ENCODE results near the gene DLGAP4.
"Not testable (repeated sequence)": the region's sequence is repeated elsewhere in the genome, so short reads cannot be mapped to it uniquely, and the experiment has no call there.

DLGAP4 gene

GRCh38 chr20:36541768-36542488 lies 235.8 kb downstream of the DLGAP4 start:
- no peak for DNase-seq

GRCh38 chr20:36542516-36543183 lies 236.5 kb downstream of the DLGAP4 start:
- no peak for DNase-seq

GRCh38 chr20:36543184-36544133 lies 237.3 kb downstream of the DLGAP4 start:
- DNase-seq: peak in 1 of 14 donors; percentile 3

GRCh38 chr20:36544134-36545018 lies 238.2 kb downstream of the DLGAP4 start:
- DNase-seq: no peak

GRCh38 chr20:36546111-36546736 lies 240.1 kb downstream of the DLGAP4 start:
- no peak for DNase-seq

- no peak for DNase-seq
Observed at GRCh38 chr20:36547186-36548005, 241.3 kb downstream of the DLGAP4 start.

- no peak for DNase-seq
Observed at GRCh38 chr20:36548006-36548315, 241.8 kb downstream of the DLGAP4 start.

GRCh38 chr20:36548704-36549627 lies 242.8 kb downstream of the DLGAP4 start:
- DNase-seq: no peak

- DNase-seq: no peak
Observed at GRCh38 chr20:36549628-36549941, 243.4 kb downstream of the DLGAP4 start.

GRCh38 chr20:36549942-36550789 lies 244.0 kb downstream of the DLGAP4 start:
- DNase-seq: no peak

- DNase-seq: no peak
Observed at GRCh38 chr20:36550790-36551299, 244.7 kb downstream of the DLGAP4 start.

GRCh38 chr20:36555248-36555647 lies 249.1 kb downstream of the DLGAP4 start:
- no peak for DNase-seq

- no peak for DNase-seq
Observed at GRCh38 chr20:36562724-36563123, 256.6 kb downstream of the DLGAP4 start.

GRCh38 chr20:36563374-36563773 lies 257.2 kb downstream of the DLGAP4 start:
- DNase-seq: no peak

- not testable (repeated sequence) for DNase-seq
Observed at GRCh38 chr20:36564078-36564725, 258.1 kb downstream of the DLGAP4 start.

- DNase-seq: not testable (repeated sequence)
Observed at GRCh38 chr20:36564726-36565121, 258.6 kb downstream of the DLGAP4 start.

GRCh38 chr20:36565520-36565919 lies 259.4 kb downstream of the DLGAP4 start:
- DNase-seq: no peak

- DNase-seq: no peak
Observed at GRCh38 chr20:36569847-36570429, 263.8 kb downstream of the DLGAP4 start.

Data from C1 segment of cervical spinal cord (tissue), 14 donors.